Tibial artery (tissue), 4 donors: ENCODE measurements around the gene TARP.
A peak's percentile ranks its signal among the peaks of the same experiment; 100 is the strongest.

Experiments
- DNase-seq, 2 donors: peaks; one replicate each; pipeline ENCODE4 v3.0.0-alpha.2; 2019
- H3K27ac ChIP-seq, 2 donors: fragments of 200-600 bp; sonication (generic) in 1 of 2; 1 replicate in 1 of 2; 2 replicates in 1 of 2; pipeline ENCODE4 v1.5.1; 2018 to 2019; ENCODE audit warnings: mild to moderate bottlenecking in 1 of 2
- H3K27me3 ChIP-seq, 2 donors: fragments of 200-600 bp; sonication (generic) in 1 of 2; one replicate each; pipeline versions ENCODE4 v1.5.1 to v1.6.0; 2016 to 2019
- H3K36me3 ChIP-seq, 3 donors: fragments of 200-600 bp; sonication (generic) in 2 of 3; one replicate each; pipeline ENCODE4 v1.5.1; 2016 to 2019; ENCODE audit warnings: mild to moderate bottlenecking in 2 of 3
- H3K4me1 ChIP-seq, 4 donors: fragments of 200-600 bp; sonication (generic) in 2 of 4; 1 replicate in 3 of 4; 2 replicates in 1 of 4; pipeline ENCODE4 v1.5.1; 2016 to 2019
- H3K4me3 ChIP-seq, 2 donors: fragments of 200-600 bp; sonication (generic) in 1 of 2; 1 replicate in 1 of 2; 2 replicates in 1 of 2; pipeline ENCODE4 v1.5.1; 2018 to 2019; ENCODE audit warnings: mild to moderate bottlenecking in 2 of 2
- H3K9me3 ChIP-seq, 3 donors: fragments of 200-600 bp; sonication (generic) in 1 of 3; one replicate each; pipeline ENCODE4 v1.5.1; 2016 to 2019
- CTCF ChIP-seq, 2 experiments: fragments of 200-600 bp in 1 of 2; fragments of 450-650 bp in 1 of 2; IDR thresholded peaks; one replicate each; pipeline ENCODE4 v1.5.1; 2017 to 2019; ENCODE audit warnings: antibody characterized with exemption in 2 of 2, mild to moderate bottlenecking in 1 of 2, moderate library complexity in 1 of 2
- intact Hi-C: fragments of 100-400 bp; cut with DNase I; formaldehyde crosslinking; loops from one replicate; pipeline ENCODE4 v1.15.0; 2023; ENCODE audit warnings: low total_unique reads

The TARP gene

GRCh38 chr7:38273286-38273995 is at the start of gene TARP:
Gene TARP, minus strand, starts transcription at chr7:38273636.
- no peak within 1 kb of the TSS for H3K27ac ChIP-seq
- intact Hi-C loops = no loop called here

GRCh38 chr7:38323156-38323555 is 49.7 kb upstream of the TARP start:
- no peak for DNase-seq
- Histone ChIP-seq H3K36me3 (no peaks in the 10 kb centered on the region), H3K4me3 (no peak overlapping the region), H3K9me3 (no peaks in the 10 kb centered on the region), H3K27me3 (no peaks in the 10 kb centered on the region), H3K27ac (no peak overlapping the region), H3K4me1 (no peaks in the 10 kb centered on the region)
- intact Hi-C loops = no loop called here
- TF ChIP-seq CTCF (IDR thresholded peaks at IDR 0.05) = no peak

More at GRCh38 chr7:38273286-38273995, at the start of gene TARP:
- Histone ChIP-seq H3K4me3 (no peak within 1 kb of the TSS), H3K9me3 (no peaks in the 10 kb centered on the region), H3K4me1 (no peaks in the 10 kb centered on the region), H3K36me3 (no peaks in the 10 kb centered on the region), H3K27me3 (no peaks in the 10 kb centered on the region)
- TF ChIP-seq CTCF (IDR thresholded peaks at IDR 0.05) = no peak
- DNase-seq = no peak

GRCh38 chr7:38322461-38322860 is 49.0 kb upstream of the TARP start:
- no peak for DNase-seq
- Histone ChIP-seq H3K9me3 (no peaks in the 10 kb centered on the region), H3K27me3 (no peaks in the 10 kb centered on the region), H3K36me3 (no peaks in the 10 kb centered on the region), H3K4me3 (no peak overlapping the region), H3K27ac (no peak overlapping the region), H3K4me1 (no peaks in the 10 kb centered on the region)
- intact Hi-C loops = no loop called here
- TF ChIP-seq CTCF (IDR thresholded peaks at IDR 0.05) = no peak

- H3K4me3 ChIP-seq = no peak overlapping the region
- no peaks in the 10 kb centered on the region for H3K4me1 ChIP-seq
- no peak overlapping the region for H3K27ac ChIP-seq
- intact Hi-C loops = no loop called here
- TF ChIP-seq CTCF (IDR thresholded peaks at IDR 0.05) = no peak
- no peak for DNase-seq
- H3K36me3 ChIP-seq = no peaks in the 10 kb centered on the region
- H3K9me3 ChIP-seq = no peaks in the 10 kb centered on the region
- H3K27me3 ChIP-seq = no peaks in the 10 kb centered on the region
Measured at GRCh38 chr7:38321967-38322366, 48.5 kb upstream of the TARP start.

GRCh38 chr7:38321515-38321944 is 48.1 kb upstream of the TARP start:
- no peaks in the 10 kb centered on the region for H3K9me3 ChIP-seq
- no peak overlapping the region for H3K4me3 ChIP-seq
- intact Hi-C loops = no loop called here
- no peak overlapping the region for H3K27ac ChIP-seq
- DNase-seq = peak in 1 of 2 donors; percentile 42
- no peaks in the 10 kb centered on the region for H3K27me3 ChIP-seq
- H3K36me3 ChIP-seq = no peaks in the 10 kb centered on the region
- no peaks in the 10 kb centered on the region for H3K4me1 ChIP-seq
- TF ChIP-seq CTCF (IDR thresholded peaks at IDR 0.05) = no peak
